Stimulated activated CD8-positive, alpha-beta memory T cell treated with anti-CD3 and anti-CD28 coated beads, Interleukin-15, amount 100 ng/mL, for 1 hour (primary cell): ENCODE data around the gene PTPN22.

ENCODE experiments used
- DNase-seq: peaks from one replicate; pipeline ENCODE4 v3.0.0-alpha.2; 2020; ENCODE audit warnings: low read depth

PTPN22 gene

GRCh38 chr1:113800487-113800886 lies 71.0 kb downstream of the PTPN22 start:
- DNase-seq = no peak

GRCh38 chr1:113797472-113797871 lies 74.0 kb downstream of the PTPN22 start:
- no peak for DNase-seq

- DNase-seq = no peak
Observed at GRCh38 chr1:113793878-113794834, 77.4 kb downstream of the PTPN22 start.

GRCh38 chr1:113792986-113793385 lies 78.5 kb downstream of the PTPN22 start:
- no peak for DNase-seq

GRCh38 chr1:113792471-113792870 lies 79.0 kb downstream of the PTPN22 start:
- no peak for DNase-seq

GRCh38 chr1:113788802-113789201 lies 82.7 kb downstream of the PTPN22 start:
- no peak for DNase-seq

GRCh38 chr1:113787663-113788062 lies 83.8 kb downstream of the PTPN22 start:
- no peak for DNase-seq

GRCh38 chr1:113786069-113786468 lies 85.4 kb downstream of the PTPN22 start:
- no peak for DNase-seq

GRCh38 chr1:113784104-113784779 lies 87.3 kb downstream of the PTPN22 start:
- no peak for DNase-seq

GRCh38 chr1:113783254-113784103 lies 88.0 kb downstream of the PTPN22 start:
- no peak for DNase-seq

- no peak for DNase-seq
Observed at GRCh38 chr1:113782406-113782805, 89.1 kb downstream of the PTPN22 start.

- no peak for DNase-seq
Observed at GRCh38 chr1:113780374-113781146, 91.0 kb downstream of the PTPN22 start.

GRCh38 chr1:113779542-113779941 lies 92.0 kb downstream of the PTPN22 start:
- no peak for DNase-seq

GRCh38 chr1:113777561-113777960 lies 94.0 kb downstream of the PTPN22 start:
- no peak for DNase-seq

GRCh38 chr1:113770031-113770430 lies 101.5 kb downstream of the PTPN22 start:
- DNase-seq = no peak

GRCh38 chr1:113769601-113769970 lies 101.9 kb downstream of the PTPN22 start:
- DNase-seq = no peak

GRCh38 chr1:113768916-113769600 lies 102.5 kb downstream of the PTPN22 start:
- DNase-seq = no peak

- no peak for DNase-seq
Observed at GRCh38 chr1:113765306-113766230, 105.9 kb downstream of the PTPN22 start.
